HepG2 (cell line): ENCODE results near the gene MICALL2. TPM values are rescaled to one million over a fixed set of nuclear protein-coding genes. Genes with fewer than 3 reads are reported as not detected.

Source experiments
- ATF4 ChIP-seq, 2 experiments: fragments of 450-650 bp in 1 of 2; sonication (generic) in 1 of 2; formaldehyde crosslinking; IDR thresholded peaks; 2 replicates each; pipeline versions ENCODE4 v1.5.0 to v1.8.0; 2020 to 2022; ENCODE audit warnings: mild to moderate bottlenecking in 1 of 2, missing genetic modification reagents in 1 of 2
- CAMTA2 ChIP-seq: sonication (generic); formaldehyde crosslinking; IDR thresholded peaks from 2 replicates; pipeline ENCODE4 v1.4.0; 2020; ENCODE audit warnings: mild to moderate bottlenecking, missing genetic modification reagents, borderline replicate concordance
- POLR2AphosphoS2 ChIP-seq: IDR thresholded peaks from 2 replicates; pipeline ENCODE4 v1.6.1; 2011; ENCODE audit warnings: low read depth, low read length, improper control_type of control experiment
- PTBP1 ChIP-seq: fragments of 200-400 bp; formaldehyde crosslinking; IDR thresholded peaks from 2 replicates; pipeline ENCODE4 v1.6.1; 2018; ENCODE audit warnings: low read length, low read depth; ENCODE audit not compliant: poor library complexity, severe bottlenecking
- SMAD9 ChIP-seq: sonication (generic); formaldehyde crosslinking; IDR thresholded peaks from 2 replicates; pipeline ENCODE4 v1.5.1; 2020; ENCODE audit warnings: mild to moderate bottlenecking, missing genetic modification reagents
- SP4 ChIP-seq: sonication (generic); formaldehyde crosslinking; IDR thresholded peaks from 2 replicates; pipeline ENCODE4 v1.8.1; 2023; ENCODE audit warnings: mild to moderate bottlenecking, missing genetic modification reagents
- SPEN ChIP-seq: sonication (generic); formaldehyde crosslinking; IDR thresholded peaks from 2 replicates; pipeline ENCODE4 v1.5.1; 2020; ENCODE audit warnings: low read depth, mild to moderate bottlenecking, missing genetic modification reagents
- SRF ChIP-seq: IDR thresholded peaks from 2 replicates; pipeline ENCODE4 v1.6.1; 2011; ENCODE audit warnings: mild to moderate bottlenecking, low read depth, low read length, moderate library complexity
- TAF1 ChIP-seq: sonication (generic); formaldehyde crosslinking; IDR thresholded peaks from 2 replicates; pipeline ENCODE4 v1.4.0; 2020; ENCODE audit warnings: missing genetic modification reagents
- THAP7 ChIP-seq: sonication (generic); formaldehyde crosslinking; IDR thresholded peaks from 2 replicates; pipeline ENCODE4 v1.8.1; 2023; ENCODE audit warnings: mild to moderate bottlenecking, missing genetic modification reagents
- U2AF1 ChIP-seq: fragments of 200-400 bp; formaldehyde crosslinking; optimal IDR thresholded peaks from 2 replicates; pipeline ENCODE3; 2017; ENCODE audit warnings: mild to moderate bottlenecking, low read depth, low read length
- ZFP37 ChIP-seq: sonication (generic); formaldehyde crosslinking; IDR thresholded peaks from 2 replicates; pipeline ENCODE4 v1.4.0; 2020; ENCODE audit warnings: missing genetic modification reagents, borderline replicate concordance
- ZFP41 ChIP-seq: sonication (generic); formaldehyde crosslinking; IDR thresholded peaks from 2 replicates; pipeline ENCODE4 v1.4.0; 2020; ENCODE audit warnings: mild to moderate bottlenecking, missing genetic modification reagents, borderline replicate concordance
- ZNF207 ChIP-seq: fragments of 450-650 bp; IDR thresholded peaks from 2 replicates; pipeline ENCODE4 v1.6.1; 2016; ENCODE audit warnings: antibody characterized with exemption, borderline replicate concordance
- ZNF558 ChIP-seq: sonication (generic); formaldehyde crosslinking; IDR thresholded peaks from 2 replicates; pipeline ENCODE4 v1.9.0; 2022; ENCODE audit warnings: mild to moderate bottlenecking, missing genetic modification reagents, borderline replicate concordance
- ZNF629 ChIP-seq: sonication (generic); formaldehyde crosslinking; conservative IDR thresholded peaks from 2 replicates; pipeline ENCODE4 v1.5.0; 2020; ENCODE audit warnings: missing genetic modification reagents
- ZNF678 ChIP-seq: sonication (generic); formaldehyde crosslinking; IDR thresholded peaks from 2 replicates; pipeline ENCODE4 v1.4.0; 2020; ENCODE audit warnings: mild to moderate bottlenecking, missing genetic modification reagents
- ZSCAN12 ChIP-seq: sonication (generic); formaldehyde crosslinking; IDR thresholded peaks from 2 replicates; pipeline ENCODE4 v1.9.0; 2021; ENCODE audit warnings: mild to moderate bottlenecking, missing genetic modification reagents
- polyA plus RNA-seq, 8 experiments: library from polyadenylated mRNA; depleted of rRNA in 3 of 8; stranded (reverse) in 7 of 8; unstranded in 1 of 8; fragments of >200 nt; fragmentation: Illumina TruSeq in 4 of 8; extraction: Trizol in 4 of 8; gene quantifications; 2 replicates each; pipeline versions ENCODE4 v1.2.1 to v1.2.3, GENCODE V29; 2011 to 2016; ENCODE audit warnings: low read depth in 4 of 8, missing spikeins in 1 of 8, mixed read lengths in 1 of 8; ENCODE audit not compliant: insufficient read depth in 1 of 8
- total RNA-seq, 5 experiments: library from RNA; depleted of rRNA; stranded (reverse); fragments of >200 nt; fragmentation: Illumina TruSeq; extraction: Trizol; gene quantifications; 2 replicates each; pipeline ENCODE4 v1.2.3, GENCODE V29; 2016; ENCODE audit warnings: low read depth in 1 of 5
- TF ChIP-seq, protein P1 (sequence below): sonication (generic); formaldehyde crosslinking; IDR thresholded peaks from 2 replicates; pipeline ENCODE4 v1.5.1; 2020; ENCODE audit warnings: mild to moderate bottlenecking, missing genetic modification reagents
- TF ChIP-seq, protein P2 (sequence below): sonication (generic); formaldehyde crosslinking; IDR thresholded peaks from 2 replicates; pipeline ENCODE4 v1.4.0; 2020; ENCODE audit warnings: mild to moderate bottlenecking, missing genetic modification reagents

Gene MICALL2
- total and polyA plus RNA-seq, 2 of the 13 experiments (the other 11 are each of a cell fraction or from before 2014, with no cell fraction given) = 5.8 to 12.4 TPM

DNA sequence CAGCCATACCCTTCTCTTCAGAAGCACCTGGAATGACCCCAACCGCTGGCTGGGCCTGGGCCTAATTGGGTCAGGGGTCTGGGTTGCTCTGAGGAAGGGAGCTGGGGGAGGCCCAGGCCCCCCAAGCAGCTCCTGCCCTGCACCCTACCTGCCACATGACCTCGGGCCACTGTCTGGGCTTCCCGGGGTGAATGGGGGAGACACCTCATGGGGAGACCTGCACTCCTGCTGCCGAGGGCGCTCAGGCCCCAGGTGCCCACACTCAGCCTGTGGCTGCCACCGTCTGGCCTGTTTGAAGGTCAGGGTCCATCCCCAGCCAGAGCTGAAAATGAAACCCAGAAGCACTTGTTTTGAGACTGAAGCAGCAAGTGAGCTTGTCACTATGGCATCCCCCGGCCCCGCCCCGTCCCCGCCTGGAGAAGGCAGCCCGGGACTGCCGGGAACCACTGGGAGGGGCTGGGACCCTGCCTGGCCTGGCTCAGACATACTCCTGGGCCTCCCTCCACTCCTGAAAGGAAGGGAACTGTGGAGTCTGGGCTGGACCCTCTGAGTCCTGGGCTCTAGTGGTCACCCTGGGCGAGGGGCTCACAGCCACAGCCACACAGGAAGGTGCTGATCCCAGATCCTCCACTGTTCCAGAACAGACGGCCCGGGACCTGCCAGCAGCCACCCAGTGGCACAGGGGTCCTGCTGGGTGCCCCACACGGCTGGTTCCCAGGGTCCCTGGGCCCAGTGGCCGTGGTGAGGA is 7.4 kb upstream of the MICALL2 start (continued):
- TF ChIP-seq POLR2AphosphoS2 = no peak
- no peak for TF ChIP-seq ZNF678 (CRISPR knock-in tag)
- TF ChIP-seq, protein P1, sequence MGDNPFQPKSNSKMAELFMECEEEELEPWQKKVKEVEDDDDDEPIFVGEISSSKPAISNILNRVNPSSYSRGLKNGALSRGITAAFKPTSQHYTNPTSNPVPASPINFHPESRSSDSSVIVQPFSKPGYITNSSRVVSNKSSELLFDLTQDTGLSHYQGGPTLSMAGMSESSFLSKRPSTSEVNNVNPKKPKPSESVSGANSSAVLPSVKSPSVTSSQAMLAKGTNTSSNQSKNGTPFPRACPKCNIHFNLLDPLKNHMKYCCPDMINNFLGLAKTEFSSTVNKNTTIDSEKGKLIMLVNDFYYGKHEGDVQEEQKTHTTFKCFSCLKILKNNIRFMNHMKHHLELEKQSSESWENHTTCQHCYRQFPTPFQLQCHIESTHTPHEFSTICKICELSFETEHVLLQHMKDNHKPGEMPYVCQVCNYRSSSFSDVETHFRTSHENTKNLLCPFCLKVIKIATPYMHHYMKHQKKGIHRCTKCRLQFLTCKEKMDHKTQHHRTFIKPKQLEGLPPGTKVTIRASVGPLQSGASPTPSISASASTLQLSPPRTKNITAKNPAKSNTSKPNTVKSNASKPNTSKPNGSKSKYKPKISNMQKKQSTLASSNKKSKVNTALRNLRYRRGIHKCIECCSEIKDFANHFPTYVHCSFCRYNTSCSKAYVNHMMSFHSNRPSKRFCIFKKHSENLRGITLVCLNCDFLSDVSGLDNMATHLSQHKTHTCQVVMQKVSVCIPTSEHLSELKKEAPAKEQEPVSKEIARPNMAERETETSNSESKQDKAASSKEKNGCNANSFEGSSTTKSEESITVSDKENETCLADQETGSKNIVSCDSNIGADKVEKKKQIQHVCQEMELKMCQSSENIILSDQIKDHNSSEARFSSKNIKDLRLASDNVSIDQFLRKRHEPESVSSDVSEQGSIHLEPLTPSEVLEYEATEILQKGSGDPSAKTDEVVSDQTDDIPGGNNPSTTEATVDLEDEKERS (CRISPR knock-in tag) = peak; percentile 76; the same call in 1 of the 2 replicates
- TF ChIP-seq SMAD9 (CRISPR knock-in tag) = no peak
- peak; percentile 60; the same call in 1 of the 2 replicates for TF ChIP-seq SP4
- no peak for TF ChIP-seq ZFP41
- TF ChIP-seq SPEN = peak; percentile 77
- no peak for TF ChIP-seq PTBP1
- no peak for TF ChIP-seq U2AF1
- TF ChIP-seq THAP7 = no peak
- peak; percentile 36; the same call in 1 of the 2 replicates for TF ChIP-seq TAF1
- TF ChIP-seq ZNF558 = no peak
- TF ChIP-seq ZNF207 = no peak
- no peak for TF ChIP-seq ATF4 (CRISPR knock-in tag; IDR thresholded peaks at IDR 0.05)
- TF ChIP-seq ZNF629 = no peak
- TF ChIP-seq SRF = no peak
- TF ChIP-seq, protein P2, sequence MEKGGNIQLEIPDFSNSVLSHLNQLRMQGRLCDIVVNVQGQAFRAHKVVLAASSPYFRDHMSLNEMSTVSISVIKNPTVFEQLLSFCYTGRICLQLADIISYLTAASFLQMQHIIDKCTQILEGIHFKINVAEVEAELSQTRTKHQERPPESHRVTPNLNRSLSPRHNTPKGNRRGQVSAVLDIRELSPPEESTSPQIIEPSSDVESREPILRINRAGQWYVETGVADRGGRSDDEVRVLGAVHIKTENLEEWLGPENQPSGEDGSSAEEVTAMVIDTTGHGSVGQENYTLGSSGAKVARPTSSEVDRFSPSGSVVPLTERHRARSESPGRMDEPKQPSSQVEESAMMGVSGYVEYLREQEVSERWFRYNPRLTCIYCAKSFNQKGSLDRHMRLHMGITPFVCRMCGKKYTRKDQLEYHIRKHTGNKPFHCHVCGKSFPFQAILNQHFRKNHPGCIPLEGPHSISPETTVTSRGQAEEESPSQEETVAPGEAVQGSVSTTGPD (CRISPR knock-in tag) = no peak
- no peak for TF ChIP-seq ZFP37 (CRISPR knock-in tag)
- TF ChIP-seq CAMTA2 = no peak
- TF ChIP-seq ZSCAN12 (CRISPR knock-in tag) = no peak
